NCI-H1048 (cell line): ENCODE data around the gene WWOX.

Experiments
- DNase-seq: peaks from one replicate; lab custom pipeline; 2025; lab: John Stamatoyannopoulos, UW

WWOX gene

DNA sequence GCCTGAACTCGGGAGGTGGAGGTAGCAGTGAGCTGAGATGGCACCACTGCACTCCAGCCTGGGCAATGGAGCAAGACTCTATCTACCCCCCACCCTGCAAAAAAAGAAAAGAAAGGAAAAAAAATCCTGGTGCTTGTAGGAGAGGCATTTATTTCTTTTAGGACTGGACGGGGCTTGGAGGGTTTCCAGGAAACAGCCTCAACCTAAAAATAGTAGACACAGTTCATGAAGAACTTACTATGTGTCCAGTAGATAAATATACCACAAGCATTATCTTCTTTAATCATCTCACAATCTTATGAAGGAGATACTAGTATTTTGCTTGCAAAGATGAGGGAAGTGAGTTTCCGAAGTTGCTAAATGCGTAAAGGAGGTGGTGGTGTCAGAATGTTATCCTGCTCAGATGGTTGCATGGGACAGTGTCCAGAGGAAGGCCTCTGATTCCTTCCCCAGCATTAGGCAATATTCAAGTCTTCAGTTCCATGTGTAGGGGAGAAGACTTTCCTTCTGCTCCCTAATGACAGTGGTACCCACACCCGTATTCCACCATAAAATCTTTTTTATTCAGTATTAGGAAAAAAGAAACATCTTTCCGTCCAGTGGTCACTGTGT, 263.2 kb downstream of the WWOX start:
- no peak for DNase-seq

DNA sequence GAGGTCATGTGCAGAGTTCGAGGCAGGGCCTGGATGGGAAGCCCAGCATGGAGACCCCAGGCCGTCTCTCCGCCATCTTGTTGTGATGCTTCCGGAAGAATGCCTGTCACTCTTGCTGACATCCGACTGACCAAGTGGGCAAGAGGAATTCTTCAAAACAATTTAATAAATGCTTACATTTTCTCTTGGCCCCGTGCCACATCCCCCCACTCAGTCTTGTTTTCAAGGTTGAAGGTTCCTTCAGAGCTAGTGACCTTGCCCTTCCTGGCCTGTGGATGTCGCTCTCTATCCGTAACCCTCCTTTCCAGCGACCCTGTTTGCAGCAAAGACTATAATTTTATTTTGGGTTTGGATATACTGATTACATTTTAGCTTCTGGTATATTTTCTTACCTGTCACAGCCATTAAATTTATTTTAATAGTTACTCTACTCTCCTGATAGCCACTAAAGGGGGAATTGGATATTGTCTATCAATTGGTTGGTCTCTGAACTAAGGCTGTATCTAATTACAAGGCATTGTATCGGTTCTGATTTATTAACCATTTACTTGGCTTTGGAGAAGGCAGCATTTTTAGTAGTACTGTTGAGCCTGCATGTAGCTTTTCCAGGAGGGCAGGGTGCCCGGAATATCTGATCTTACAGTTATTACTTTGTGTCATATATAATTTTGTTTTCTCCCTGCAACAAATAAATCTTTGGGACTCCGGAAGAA, 264.5 kb downstream of the WWOX start:
- DNase-seq: no peak

DNA sequence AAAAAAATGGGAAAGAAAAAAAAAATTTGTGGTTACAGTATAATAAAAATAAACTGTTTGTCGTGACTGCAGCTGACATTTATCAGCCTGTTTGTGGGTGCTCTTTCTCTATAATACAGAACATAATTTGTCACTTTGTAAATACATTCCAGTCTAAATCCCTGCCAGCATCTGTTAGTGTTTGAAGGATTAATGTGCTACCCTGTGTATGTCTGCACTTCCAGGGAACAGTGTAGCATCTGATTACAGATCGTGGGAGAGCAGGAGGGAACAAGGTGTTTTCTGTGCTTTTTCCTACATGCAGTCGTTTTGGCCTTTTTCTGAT, 265.1 kb downstream of the WWOX start:
- DNase-seq: no peak

DNA sequence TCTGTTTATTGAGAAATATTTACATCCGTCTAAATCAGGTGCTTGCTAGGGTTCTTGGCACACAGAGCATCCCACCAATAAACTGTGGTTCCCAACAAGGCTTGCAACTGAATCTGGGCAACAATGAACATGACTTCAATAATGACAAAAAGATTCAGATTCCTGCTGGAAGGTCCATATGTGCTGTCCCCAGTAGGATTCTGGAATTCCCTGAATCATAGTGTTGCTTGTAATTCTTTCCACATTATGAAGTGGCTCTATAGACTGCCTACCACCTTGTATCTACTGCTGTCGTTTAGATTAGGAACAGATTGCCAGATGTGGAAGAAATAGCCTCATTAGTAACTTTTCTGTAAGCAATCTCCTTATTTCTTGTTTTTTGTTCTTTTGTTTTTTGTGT, 265.9 kb downstream of the WWOX start:
- no peak for DNase-seq

DNA sequence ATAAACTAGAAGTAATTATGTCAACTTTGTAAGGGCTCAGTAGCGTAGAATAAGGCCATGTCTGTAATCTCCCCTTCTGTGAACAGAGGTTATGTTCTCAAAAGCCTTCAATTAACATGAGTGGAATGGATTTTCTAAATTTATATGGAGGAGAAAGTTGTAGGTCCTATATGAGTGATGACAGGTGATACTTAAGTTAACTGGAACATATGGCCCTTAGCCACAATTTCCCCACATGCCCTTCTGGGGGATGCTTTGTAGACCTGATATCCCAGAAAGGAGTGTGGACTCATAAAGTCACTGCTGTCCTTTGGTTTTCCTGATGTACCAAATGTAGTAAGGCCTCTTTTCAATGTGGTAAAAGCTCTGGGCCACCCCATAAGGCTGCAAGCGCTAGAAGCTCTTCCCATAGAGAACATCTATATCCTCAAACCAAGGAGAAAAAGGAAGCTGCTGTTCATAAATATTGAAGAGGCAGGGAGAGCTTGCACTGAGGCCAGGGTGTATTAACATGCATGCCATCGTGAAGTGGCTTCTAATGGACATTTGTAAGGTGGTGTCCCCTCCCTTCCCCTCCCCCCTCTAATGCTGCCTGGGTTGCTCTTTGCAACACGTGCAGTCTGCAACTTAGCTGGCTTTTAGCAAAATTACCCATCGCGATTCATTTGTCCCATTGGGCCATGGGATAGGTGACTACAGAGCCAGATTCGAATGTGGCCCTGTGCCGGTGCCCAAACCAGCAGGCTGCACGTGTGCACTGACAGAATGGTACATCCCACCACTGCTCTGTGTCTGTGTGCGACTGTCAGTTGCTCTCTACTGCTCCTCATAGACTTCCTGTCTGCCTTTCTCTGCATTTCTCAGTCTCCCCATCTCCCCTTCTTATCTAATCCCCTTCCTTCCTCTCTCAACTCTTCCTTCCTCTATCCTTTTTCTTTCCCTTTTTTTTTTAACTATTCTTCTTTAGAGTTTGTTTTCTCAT, 269.0 kb downstream of the WWOX start:
- DNase-seq: no peak

DNA sequence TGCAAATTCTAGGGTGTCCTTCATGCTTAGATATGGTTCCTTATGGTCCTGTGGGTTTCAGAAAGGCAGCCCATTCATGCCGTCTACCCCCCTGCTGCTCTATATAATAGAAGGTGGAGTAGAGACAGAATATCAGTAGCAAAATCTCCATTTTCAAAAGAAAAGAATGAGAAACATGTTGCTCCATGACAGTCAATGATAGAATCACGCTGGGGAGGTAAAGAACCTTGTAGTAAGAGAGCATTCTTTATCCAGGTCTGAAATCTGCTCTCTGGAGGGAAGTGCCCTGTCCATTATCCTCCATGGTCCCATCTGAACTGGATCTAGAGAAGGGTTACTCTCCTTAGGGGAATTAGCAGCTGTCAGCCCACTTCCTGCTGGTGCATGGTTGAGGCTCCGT, 272.8 kb downstream of the WWOX start:
- DNase-seq: no peak

DNA sequence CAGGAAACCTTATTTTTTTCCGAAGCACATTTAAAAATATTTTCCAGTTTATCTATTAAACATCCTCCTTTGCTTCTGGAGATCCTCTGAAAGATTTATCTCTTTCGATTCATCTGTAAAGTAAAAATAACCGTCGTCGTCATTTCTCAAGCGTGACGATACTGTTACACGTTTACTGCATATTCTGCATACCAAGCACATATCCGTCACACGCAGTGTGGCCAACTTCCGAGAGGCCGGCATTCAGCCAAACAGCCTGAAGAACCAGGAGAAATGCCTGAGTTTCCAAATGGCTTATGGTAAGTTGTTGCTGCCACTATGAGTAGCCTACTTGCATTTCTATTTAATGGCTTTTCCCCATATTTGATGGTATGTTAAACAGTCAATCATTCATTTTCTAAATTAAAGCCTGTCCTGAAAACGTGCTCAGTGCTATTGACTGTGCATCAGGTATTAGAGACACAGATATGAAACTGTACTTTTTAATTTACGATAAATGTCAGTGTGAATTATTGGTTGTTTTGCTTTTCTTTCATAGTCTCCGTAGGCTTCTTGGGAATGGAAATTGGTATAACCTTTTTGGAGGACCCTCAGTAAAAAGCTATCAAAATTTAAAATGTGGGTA, 275.7 kb downstream of the WWOX start:
- no peak for DNase-seq

DNA sequence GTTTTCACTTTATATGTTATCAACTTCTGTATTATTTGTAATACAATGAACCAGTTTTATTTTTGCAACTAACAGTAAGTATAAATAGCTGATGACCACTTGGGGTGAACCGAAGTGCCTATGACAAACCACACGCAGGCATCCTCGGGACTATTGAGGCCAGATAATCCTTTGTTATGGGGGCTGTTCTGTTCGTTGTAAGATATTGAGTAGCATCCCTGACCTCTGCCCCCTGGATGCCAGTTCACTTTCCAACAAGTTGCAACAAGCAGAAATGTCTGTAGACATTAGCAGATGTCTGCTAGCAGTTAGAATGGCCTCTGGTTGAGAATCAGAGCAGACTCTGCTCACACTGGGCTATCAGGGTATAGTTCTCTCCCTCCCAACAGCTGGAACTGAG, 277.0 kb downstream of the WWOX start:
- no peak for DNase-seq

DNA sequence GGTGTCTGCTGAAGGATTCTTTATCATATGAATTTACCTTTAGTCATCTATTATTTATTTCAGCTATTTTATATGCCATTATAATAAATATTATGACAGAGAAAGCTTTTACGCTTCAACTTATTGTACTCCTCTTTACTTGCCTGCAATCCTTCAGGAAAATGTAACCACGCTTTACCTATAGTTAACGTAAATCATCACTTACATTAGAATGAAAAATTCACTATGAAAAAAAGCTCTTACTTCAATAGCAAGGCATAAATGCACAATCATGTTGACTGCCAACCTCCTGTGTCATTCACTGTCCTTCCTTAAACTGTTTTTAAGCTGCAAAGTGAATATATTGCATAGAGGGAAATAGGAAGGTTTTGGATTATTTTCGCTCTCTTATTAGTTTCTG, 277.9 kb downstream of the WWOX start:
- no peak for DNase-seq

DNA sequence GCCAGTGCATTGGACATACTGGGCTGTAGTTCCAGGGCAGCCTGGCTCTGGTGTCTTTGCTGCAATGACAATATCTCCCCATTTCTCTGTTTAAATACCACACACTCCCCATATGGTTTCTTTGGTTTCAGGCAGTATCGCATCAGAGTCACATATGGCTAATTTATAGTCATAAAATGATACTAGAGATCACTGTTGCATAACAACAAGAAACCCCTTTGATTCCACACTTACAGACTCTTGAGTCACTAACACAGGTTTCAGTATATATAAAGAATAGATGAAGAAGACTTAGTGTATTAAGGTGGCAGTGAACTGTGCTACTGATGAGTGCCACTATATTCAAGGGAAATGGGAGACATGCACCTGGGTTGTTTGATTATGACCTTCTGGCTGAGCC, 281.6 kb downstream of the WWOX start:
- DNase-seq: no peak

DNA sequence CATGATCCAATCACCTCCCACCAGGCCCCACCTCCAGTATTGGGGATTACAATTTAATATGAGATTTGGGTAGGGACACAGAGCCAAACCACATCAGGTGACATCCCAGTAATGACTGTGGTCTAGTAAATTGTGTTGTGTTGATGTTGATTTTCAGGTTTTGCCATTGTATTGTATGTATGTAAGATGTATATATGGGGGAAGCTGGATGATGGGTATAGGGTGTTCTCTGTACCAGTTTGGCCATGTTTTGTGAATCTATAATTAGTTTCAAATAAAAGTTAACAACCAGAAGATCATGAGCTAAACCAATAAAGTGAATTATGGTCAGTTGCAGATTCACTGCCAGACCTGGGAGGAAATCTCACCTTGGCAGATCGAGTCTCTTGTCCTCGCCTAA, 283.7 kb downstream of the WWOX start:
- no peak for DNase-seq

DNA sequence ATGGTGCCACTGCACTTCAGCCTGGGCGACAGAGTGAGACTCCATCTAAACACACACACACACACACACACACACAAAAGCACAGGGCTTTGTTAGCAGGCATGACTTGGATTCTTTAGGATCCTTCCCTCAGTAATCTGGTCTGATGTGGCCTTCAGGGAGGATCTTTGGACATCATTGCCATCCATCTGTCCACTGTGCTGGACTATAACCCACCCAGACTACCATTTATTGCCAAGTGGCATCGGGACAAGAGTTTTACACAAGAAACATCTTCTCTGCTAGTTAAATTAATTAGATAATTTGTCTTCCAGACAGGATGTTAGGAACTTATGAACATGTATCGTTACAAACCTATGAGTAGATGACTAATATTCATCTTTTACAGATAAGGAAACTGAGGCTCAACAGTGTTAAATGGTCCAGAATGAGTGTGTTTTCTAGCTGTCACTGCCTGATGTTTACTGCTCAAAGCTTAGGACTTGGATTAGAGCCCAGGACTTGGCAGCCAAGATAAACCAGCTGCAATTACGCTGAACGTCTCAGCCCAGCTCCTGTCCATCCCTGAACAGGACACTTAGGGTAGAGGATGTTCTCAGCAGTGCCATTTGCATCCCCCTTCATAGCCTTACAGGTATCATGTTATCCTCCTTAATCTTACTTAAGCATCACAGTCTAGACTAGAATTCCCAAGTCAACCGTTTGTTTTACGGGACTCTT, 285.8 kb downstream of the WWOX start:
- DNase-seq: no peak

DNA sequence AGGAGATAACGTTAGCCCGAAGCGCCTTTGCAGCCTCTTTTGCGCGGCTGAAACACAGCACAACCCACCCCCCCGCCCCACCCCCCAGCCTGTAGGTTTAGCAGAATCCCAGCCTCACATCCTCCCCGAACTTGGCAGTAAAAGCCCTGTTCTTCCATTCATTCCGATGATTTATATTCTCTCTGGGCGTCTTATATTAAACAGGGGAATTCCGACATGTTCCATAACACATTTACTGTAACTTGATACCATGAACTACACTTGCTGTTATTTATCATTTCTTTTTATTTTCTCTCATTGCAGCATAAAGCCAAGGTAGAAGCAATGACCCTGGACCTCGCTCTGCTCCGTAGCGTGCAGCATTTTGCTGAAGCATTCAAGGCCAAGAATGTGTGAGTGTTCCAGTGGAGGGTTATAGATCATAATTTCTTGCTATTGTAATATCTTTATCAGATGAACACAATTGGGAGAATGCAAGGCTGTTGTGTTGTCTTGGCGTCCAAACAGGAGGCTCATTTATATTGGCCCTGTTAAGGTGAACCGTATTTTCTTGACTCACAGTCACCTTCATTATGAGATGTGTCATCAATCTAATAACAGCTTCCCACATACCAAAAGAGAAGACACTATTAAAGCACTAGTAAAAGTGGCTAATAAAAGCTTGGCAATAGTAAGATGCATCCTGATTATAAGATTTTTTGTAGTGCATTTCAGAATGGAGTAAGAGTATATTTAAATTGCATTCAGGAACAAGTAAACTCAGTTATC, 287.3 kb downstream of the WWOX start:
- no peak for DNase-seq

DNA sequence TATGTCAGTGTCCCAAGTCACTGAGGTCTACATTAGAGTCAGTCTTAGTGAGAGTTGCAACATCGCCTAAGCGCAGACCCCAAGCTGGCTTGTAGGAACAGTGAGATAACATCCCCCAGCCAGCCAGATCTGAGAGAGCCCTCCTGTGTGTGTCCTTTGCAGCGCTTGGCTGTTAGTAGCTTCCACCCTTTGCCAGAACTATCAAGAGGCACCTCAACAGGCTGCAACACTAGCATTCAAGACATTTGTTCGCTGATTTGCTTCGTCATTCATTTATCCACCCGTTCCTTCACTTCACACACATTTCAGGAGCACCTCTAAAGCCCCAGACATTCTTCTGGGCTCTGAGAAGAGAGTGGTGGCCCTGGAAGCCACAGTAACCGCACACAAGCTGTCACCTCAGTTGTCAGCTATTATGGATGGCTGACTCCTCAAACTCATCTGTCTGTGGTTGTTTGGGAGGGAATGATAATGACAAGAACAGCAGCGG, 289.6 kb downstream of the WWOX start:
- DNase-seq: no peak

DNA sequence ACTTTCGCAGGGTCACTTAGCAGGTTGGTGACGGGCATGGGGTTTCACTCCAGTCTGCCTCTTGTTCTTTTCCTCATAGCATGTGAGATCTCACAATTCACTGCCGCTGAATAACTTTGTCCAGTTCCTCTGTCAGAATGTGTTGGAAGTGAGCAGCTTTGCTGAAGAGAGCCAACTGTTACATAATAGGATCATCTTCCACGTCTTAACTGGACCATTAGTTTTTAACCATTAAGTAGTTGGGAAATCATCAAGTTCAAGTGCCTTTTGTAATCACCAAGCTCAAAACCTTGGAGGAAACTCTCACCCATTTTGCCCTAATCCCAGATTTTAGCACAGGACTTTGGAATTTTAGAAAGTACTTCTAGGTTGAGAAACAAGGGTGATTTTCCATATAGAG, 290.6 kb downstream of the WWOX start:
- no peak for DNase-seq

DNA sequence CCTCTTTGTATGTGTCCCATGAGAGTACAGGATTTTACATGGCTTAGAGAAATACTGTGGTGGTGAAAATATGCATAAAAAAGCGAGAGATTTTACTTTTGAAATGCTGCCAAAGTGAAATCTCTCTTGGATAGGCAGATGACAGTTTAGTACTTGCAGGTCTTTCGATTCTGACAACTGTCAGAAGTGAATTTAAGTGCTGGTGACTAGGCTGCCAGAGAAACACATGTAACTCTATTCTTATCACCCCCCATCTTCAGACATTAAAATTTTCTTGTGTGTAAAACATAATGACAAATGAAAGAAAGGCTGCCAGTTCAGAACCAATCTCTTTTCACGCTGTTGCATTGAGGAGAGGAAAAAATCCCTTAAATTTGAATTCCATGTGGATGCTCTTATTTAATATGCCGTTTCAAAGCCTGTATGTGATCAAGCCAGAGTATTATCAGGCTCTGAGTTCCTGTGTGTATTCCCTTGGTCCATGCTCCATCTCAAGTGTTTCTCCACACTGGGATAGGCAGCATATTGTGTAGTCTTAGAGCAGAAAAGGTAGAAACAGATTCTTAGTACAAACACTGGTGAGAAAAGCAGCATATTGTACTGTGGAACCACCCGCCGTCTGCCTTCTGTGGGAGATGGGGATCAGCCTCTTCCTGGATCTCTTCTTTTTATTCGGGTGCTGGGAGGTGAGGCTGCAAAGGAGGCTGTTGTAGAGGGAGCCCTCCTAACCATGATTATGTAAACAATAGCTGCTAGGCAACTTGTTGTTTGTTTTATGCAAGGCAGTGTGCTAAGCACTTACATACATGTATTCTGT, 291.3 kb downstream of the WWOX start:
- DNase-seq: no peak

DNA sequence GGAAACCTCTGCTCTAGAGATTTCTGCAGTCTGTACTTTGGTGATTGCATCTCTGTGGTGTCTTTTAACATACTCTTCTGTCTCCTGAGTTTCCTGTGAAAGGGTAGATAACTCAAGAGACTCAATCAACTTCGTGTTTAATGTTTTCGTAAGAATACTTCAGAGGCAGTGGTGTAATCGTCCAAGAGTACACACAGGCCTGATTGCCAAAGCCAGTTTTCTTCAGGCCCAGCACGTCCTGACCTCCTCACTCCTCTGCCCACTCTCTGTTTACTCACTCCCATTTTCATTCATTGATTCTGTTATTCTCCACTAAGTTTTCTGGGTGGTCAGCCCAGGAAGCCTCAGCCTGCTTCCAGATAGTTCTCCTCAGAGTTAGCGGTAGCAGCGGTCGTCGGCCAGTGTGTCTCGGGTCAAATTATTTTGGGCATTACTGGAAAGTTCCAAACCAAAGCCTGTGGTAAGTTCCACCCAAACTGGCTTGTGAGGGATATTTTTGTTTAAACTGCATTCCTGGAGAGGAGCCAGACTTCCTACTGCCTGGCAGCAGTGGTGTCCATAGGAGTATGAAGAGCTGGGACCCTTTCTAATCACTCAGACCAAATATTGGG, 293.2 kb downstream of the WWOX start:
- no peak for DNase-seq

DNA sequence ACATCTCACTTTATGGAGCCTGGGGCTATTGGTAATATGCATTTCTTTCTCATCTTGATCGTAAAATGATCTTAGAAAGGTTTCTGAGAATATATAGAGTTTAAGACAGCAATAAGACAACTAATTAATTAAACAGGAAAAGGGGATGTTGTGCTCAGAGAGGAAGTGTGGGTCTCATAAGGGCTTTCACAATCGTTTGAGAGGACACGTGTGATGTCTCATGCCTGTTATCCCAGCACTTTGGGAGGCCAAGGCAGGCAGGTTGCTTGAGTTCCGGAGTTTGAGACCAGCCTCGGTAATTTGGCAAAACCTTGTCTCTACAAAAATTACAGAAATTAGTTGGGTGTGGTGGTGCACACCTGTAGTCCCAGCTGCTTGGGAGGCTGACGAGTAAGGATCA, 295.6 kb downstream of the WWOX start:
- DNase-seq: no peak

DNA sequence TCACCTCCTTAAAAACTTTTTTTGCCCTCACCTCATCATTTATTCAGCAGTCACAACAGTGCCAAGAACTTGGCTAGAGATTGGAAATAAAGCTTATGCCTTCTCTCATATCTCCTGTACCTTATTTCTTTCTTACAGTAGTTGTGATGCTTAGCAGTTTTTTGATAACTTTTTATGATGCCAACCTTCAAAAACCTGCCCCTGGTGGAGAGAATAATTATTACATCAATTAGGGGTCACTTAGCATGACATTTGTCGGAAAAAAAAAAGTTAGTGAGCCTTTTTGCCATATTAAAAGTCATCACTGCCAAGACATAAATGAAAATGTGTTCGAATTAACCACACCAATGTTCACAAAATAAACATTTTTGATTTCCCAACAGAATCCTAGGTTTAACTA, 296.6 kb downstream of the WWOX start:
- DNase-seq: no peak

DNA sequence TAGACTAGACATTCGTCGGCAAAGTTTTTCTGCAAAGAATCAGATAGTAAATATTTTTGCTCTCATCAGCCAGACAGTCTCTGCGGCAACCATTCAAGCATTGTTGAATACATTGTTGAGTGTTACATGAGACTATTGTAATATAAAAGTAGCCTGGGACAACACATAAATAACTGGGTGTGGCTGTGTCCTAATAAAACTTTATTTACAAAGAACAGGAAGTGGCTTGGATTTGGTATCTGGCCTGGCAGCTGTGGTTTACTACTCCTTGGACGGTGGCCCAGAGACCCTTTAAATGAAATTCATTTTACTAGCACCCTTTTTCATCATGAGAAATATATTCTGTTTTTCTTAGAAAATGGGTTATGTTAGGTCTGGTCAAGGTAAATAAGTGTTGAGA, 297.2 kb downstream of the WWOX start:
- DNase-seq: no peak
